ENCODE results near the gene ABCA3. TPM values are rescaled to one million over a fixed set of nuclear protein-coding genes. Genes with fewer than 3 reads are reported as not detected.

Gene ABCA3
- total and polyA plus RNA-seq, 2 experiments from 2014 or later = 3.0 to 4.1 TPM

DNA sequence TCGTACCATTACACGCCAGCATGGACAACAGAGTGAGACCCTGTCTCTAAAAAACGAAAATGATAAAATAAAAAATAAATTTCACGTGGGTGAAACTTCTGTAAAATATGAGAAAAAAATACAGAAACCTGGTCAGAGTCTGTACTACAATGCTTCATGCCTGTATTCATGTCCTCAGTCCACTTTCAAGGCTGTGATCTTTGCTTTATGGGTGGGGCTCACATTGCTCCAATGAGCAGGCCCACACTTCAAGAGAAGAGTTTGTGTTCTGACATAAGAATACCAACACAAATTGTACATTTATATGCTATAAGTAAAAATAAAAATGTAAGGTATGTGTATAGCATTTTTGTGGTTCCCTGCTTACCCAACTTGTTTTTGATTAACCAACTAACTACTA lies 32.2 kb upstream of the ABCA3 start:
- TF ChIP-seq STAT1 (IDR thresholded peaks at IDR 0.05; ENCODE audit: unreplicated experiment) (no peak), ZNF114 (CRISPR knock-in tag; IDR thresholded peaks at IDR 0.05) (no peak), ZNF331 (CRISPR knock-in tag; IDR thresholded peaks at IDR 0.05; ENCODE audit: low read depth) (no peak)
- TF ChIP-seq, protein P1, sequence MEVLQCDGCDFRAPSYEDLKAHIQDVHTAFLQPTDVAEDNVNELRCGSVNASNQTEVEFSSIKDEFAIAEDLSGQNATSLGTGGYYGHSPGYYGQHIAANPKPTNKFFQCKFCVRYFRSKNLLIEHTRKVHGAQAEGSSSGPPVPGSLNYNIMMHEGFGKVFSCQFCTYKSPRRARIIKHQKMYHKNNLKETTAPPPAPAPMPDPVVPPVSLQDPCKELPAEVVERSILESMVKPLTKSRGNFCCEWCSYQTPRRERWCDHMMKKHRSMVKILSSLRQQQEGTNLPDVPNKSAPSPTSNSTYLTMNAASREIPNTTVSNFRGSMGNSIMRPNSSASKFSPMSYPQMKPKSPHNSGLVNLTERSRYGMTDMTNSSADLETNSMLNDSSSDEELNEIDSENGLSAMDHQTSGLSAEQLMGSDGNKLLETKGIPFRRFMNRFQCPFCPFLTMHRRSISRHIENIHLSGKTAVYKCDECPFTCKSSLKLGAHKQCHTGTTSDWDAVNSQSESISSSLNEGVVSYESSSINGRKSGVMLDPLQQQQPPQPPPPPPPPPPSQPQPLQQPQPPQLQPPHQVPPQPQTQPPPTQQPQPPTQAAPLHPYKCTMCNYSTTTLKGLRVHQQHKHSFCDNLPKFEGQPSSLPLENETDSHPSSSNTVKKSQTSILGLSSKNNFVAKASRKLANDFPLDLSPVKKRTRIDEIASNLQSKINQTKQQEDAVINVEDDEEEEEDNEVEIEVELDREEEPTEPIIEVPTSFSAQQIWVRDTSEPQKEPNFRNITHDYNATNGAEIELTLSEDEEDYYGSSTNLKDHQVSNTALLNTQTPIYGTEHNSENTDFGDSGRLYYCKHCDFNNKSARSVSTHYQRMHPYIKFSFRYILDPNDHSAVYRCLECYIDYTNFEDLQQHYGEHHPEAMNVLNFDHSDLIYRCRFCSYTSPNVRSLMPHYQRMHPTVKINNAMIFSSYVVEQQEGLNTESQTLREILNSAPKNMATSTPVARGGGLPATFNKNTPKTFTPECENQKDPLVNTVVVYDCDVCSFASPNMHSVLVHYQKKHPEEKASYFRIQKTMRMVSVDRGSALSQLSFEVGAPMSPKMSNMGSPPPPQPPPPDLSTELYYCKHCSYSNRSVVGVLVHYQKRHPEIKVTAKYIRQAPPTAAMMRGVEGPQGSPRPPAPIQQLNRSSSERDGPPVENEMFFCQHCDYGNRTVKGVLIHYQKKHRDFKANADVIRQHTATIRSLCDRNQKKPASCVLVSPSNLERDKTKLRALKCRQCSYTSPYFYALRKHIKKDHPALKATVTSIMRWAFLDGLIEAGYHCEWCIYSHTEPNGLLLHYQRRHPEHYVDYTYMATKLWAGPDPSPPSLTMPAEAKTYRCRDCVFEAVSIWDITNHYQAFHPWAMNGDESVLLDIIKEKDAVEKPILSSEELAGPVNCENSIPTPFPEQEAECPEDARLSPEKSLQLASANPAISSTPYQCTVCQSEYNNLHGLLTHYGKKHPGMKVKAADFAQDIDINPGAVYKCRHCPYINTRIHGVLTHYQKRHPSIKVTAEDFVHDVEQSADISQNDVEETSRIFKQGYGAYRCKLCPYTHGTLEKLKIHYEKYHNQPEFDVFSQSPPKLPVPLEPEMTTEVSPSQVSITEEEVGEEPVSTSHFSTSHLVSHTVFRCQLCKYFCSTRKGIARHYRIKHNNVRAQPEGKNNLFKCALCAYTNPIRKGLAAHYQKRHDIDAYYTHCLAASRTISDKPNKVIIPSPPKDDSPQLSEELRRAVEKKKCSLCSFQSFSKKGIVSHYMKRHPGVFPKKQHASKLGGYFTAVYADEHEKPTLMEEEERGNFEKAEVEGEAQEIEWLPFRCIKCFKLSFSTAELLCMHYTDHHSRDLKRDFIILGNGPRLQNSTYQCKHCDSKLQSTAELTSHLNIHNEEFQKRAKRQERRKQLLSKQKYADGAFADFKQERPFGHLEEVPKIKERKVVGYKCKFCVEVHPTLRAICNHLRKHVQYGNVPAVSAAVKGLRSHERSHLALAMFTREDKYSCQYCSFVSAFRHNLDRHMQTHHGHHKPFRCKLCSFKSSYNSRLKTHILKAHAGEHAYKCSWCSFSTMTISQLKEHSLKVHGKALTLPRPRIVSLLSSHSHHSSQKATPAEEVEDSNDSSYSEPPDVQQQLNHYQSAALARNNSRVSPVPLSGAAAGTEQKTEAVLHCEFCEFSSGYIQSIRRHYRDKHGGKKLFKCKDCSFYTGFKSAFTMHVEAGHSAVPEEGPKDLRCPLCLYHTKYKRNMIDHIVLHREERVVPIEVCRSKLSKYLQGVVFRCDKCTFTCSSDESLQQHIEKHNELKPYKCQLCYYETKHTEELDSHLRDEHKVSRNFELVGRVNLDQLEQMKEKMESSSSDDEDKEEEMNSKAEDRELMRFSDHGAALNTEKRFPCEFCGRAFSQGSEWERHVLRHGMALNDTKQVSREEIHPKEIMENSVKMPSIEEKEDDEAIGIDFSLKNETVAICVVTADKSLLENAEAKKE (CRISPR knock-in tag; IDR thresholded peaks at IDR 0.05) = no peak
- H4K20me1 ChIP-seq (replicated peaks; ENCODE audit: insufficient read depth) = no peaks in the 10 kb centered on the region
- no peak overlapping the region for H3K27ac ChIP-seq (ENCODE audit: low read depth)
- H3K4me1 ChIP-seq (ENCODE audit: insufficient read depth) = no peaks in the 10 kb centered on the region
- Mint-ChIP-seq H3K9me3 (no peaks in the 10 kb centered on the region), H3K4me1 (no peaks in the 10 kb centered on the region), H3K4me3 (no peak overlapping the region), H3K27me3 (ENCODE audit: insufficient read depth, low read depth, poor library complexity) (peaks cover 3% of the 10 kb centered on the region), H3K27ac (no peak overlapping the region), H3K36me3 (ENCODE audit: low read depth) (no peaks in the 10 kb centered on the region)
- no peaks in the 10 kb centered on the region for H3K36me3 ChIP-seq (ENCODE audit: insufficient read depth)
- no peaks in the 10 kb centered on the region for H3K79me2 ChIP-seq (replicated peaks; ENCODE audit: insufficient read depth)
- no peak for DNase-seq (ENCODE audit: low spot score)
- ATAC-seq = no peak
- H3K27me3 ChIP-seq (ENCODE audit: insufficient read depth) = no peaks in the 10 kb centered on the region
- no peak overlapping the region for H3K4me3 ChIP-seq
- H3F3A ChIP-seq (replicated peaks; ENCODE audit: low read depth) = no peaks in the 10 kb centered on the region
- H3K9me2 ChIP-seq (ENCODE audit: insufficient read depth) = peaks cover 8% of the 10 kb centered on the region; the same call in 1 of the 2 replicates
- no peak overlapping the region for H2AFZ ChIP-seq
- H3K4me2 ChIP-seq = no peak overlapping the region

DNA sequence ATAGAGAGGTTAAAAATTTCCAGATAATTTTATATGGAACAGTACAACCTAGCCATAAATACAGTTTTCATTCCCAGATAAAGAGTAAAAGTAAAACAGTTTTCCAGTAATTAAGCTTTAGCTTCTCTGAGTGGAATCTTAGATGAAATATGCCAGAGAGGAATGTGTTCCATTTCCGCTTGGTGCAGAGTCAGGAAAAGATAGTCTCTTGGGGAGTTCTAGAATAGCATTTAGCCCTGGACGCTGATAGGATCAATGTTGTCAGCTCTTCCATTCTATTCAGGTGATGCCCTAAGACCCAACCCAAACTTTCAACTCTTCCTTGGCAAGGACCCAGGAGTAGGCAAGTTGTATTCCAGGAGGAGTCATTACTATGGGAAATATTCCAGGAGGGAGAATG lies 30.9 kb upstream of the ABCA3 start:
- Mint-ChIP-seq H3K27me3 (ENCODE audit: insufficient read depth, low read depth, poor library complexity) (no peaks in the 10 kb centered on the region), H3K4me1 (no peaks in the 10 kb centered on the region), H3K9me3 (no peaks in the 10 kb centered on the region), H3K4me3 (no peak overlapping the region), H3K27ac (no peak overlapping the region), H3K36me3 (ENCODE audit: low read depth) (no peaks in the 10 kb centered on the region)
- Histone ChIP-seq H2AFZ (no peak overlapping the region), H3K79me2 (replicated peaks; ENCODE audit: insufficient read depth) (no peaks in the 10 kb centered on the region), H3K27me3 (ENCODE audit: insufficient read depth) (no peaks in the 10 kb centered on the region), H3K9me2 (ENCODE audit: insufficient read depth) (peaks cover 8% of the 10 kb centered on the region; the same call in 1 of the 2 replicates), H3K4me3 (no peak overlapping the region), H3K4me2 (no peak overlapping the region), H3K27ac (ENCODE audit: low read depth) (no peak overlapping the region), H3K36me3 (ENCODE audit: insufficient read depth) (no peaks in the 10 kb centered on the region), H3F3A (replicated peaks; ENCODE audit: low read depth) (no peaks in the 10 kb centered on the region), H3K4me1 (ENCODE audit: insufficient read depth) (no peaks in the 10 kb centered on the region), H4K20me1 (replicated peaks; ENCODE audit: insufficient read depth) (no peaks in the 10 kb centered on the region)
- ATAC-seq (no peak), DNase-seq (ENCODE audit: low spot score) (no peak)
- no peak for TF ChIP-seq JUNB (IDR thresholded peaks at IDR 0.05; ENCODE audit: unreplicated experiment)
- no peak for TF ChIP-seq CREB1 (CRISPR knock-in tag; IDR thresholded peaks at IDR 0.05; ENCODE audit: low read depth)
- TF ChIP-seq EZH2 (IDR thresholded peaks at IDR 0.05; ENCODE audit: low read depth, unreplicated experiment) = no peak
- TF ChIP-seq ZNF114 (CRISPR knock-in tag; IDR thresholded peaks at IDR 0.05) = no peak
- TF ChIP-seq, protein P2, sequence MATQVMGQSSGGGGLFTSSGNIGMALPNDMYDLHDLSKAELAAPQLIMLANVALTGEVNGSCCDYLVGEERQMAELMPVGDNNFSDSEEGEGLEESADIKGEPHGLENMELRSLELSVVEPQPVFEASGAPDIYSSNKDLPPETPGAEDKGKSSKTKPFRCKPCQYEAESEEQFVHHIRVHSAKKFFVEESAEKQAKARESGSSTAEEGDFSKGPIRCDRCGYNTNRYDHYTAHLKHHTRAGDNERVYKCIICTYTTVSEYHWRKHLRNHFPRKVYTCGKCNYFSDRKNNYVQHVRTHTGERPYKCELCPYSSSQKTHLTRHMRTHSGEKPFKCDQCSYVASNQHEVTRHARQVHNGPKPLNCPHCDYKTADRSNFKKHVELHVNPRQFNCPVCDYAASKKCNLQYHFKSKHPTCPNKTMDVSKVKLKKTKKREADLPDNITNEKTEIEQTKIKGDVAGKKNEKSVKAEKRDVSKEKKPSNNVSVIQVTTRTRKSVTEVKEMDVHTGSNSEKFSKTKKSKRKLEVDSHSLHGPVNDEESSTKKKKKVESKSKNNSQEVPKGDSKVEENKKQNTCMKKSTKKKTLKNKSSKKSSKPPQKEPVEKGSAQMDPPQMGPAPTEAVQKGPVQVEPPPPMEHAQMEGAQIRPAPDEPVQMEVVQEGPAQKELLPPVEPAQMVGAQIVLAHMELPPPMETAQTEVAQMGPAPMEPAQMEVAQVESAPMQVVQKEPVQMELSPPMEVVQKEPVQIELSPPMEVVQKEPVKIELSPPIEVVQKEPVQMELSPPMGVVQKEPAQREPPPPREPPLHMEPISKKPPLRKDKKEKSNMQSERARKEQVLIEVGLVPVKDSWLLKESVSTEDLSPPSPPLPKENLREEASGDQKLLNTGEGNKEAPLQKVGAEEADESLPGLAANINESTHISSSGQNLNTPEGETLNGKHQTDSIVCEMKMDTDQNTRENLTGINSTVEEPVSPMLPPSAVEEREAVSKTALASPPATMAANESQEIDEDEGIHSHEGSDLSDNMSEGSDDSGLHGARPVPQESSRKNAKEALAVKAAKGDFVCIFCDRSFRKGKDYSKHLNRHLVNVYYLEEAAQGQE (IDR thresholded peaks at IDR 0.05; ENCODE audit: unreplicated experiment) = no peak
- no peak for TF ChIP-seq EZH2phosphoT487 (IDR thresholded peaks at IDR 0.05; ENCODE audit: unreplicated experiment)
- TF ChIP-seq ZNF331 (CRISPR knock-in tag; IDR thresholded peaks at IDR 0.05; ENCODE audit: low read depth) = no peak
